Fibroblast of skin of left quadriceps (primary cell): Measurements from ENCODE around the gene SMURF1.

ENCODE experiments used
- DNase-seq, 2 experiments: peaks; one replicate each; pipeline ENCODE4 v3.0.0-alpha.2; 2013; ENCODE audit warnings: low read depth in 2 of 2

Gene SMURF1

DNA sequence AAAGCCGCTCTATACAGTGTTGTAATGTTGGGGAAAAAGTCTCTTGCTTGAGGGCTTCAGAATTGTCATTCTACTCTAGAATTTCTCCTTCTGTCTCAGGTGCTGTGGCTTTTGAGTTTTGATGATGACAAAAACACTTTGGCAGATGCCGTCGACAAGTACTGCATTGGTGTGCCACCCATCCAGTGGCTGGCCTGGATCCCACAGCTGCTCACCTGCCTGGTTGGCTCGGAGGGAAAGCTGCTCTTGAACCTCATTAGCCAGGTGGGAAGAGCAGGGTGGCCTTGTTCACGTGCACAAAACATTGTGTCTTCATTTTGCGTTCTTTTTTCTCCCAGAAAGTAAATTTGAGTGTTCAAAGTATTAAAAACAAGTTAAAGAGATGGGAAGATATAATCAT lies 153.6 kb downstream of the SMURF1 start:
- no peak for DNase-seq

DNA sequence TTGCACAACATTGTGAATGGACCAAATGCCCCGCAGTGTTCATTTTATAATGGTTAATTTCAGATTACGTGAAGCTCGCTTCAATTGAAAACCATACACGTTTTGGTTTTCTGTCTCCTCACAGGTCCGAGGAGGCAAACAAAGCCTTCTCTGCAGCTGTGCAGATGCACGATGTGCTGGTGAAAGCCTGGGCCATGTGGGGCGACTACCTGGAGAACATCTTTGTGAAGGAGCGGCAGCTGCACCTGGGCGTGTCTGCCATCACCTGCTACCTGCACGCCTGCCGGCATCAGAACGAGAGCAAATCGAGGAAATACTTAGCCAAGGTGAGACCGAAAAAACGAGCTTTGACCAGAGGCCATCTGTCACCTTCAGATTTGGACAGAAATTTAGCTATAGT lies 155.3 kb downstream of the SMURF1 start:
- no peak for DNase-seq

DNA sequence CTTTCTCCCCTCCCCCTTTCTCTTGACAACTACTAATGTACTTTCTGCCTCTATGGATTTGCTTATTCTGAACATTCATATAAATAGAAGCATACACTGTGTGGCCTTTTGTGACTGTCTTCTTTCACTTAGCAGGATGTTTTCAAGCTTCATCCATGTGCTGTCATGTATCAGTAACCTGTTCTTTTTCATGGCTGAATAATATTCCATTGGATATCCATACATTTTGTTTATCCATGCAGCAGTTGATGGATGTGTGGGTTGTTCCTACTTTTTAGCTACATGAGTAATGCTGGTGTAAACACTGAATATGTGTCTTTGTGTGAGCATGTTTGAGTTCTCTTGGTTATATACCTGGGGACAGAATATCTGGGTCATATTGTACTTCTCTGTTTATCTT lies 158.0 kb downstream of the SMURF1 start:
- no peak for DNase-seq

DNA sequence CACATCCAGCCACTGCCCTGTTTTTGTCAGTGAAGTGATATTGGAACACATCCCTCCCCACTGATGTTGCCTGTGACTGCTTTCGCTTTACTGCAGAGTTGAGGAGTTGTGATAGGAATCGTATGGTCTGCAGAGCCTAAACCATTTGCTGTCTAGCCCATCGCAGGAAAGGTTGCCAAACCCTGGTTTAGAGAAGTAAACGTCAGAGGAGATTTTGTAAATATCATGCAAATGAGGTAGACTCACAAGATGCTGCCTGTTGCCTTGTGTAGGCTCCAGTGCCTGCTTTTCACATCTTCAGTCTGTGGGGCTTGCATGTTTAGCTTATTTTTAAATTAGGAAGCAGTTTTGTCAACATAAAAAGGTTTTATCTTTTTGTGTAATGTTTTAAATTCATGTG lies 158.5 kb downstream of the SMURF1 start:
- DNase-seq, result no peak

DNA sequence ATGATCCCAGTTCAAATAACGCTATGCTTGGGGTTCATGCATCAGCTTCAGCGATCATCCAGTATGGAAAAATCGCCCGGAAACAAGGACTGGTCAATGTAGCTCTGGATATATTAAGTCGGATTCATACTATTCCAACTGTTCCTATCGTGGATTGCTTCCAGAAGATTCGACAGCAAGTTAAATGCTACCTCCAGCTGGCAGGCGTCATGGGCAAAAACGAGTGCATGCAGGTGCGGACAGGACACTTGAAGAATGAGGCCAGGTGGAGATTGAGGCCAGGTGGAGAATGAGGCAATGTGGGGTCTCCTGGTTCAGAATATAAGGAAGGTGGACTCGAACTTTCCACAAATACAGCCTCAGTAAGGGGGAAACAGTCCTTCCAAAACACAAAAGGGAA lies 159.8 kb downstream of the SMURF1 start:
- no peak for DNase-seq

DNA sequence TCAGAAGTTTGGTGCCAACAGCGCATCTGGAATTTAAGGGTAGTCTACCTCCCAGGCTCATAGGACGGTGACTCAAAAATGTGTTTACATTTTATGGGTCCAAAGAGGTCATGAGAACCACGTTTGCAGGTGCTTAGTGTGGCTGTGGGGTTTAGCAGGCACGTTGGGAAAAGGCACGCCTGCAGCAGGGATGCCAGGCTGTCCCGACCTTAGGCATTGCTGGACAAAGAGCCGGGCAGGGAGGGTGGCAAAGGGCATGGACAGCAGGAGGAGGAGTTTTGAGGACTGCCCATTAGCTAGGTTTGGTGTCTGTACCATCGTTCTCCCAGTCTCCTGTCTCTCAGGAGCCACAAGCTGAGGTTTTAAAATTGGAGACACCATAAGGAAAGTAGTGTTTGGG lies 161.2 kb downstream of the SMURF1 start:
- no peak for DNase-seq

DNA sequence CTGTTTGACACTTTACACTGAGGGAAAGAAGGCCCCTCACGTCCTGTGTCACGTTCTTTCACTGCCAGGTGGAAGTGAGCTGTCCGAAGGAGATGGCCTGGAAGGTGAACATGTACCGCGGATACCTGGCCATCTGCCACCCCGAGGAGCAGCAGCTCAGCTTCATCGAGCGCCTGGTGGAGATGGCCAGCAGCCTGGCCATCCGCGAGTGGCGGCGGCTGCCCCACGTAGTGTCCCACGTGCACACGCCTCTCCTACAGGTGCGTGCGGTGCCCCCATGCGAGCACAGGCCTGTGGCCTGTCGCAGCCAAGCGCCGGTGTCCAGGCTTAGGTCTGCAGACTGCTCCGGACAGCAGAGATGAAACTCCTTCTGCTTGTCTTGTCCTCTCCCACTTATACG lies 162.2 kb downstream of the SMURF1 start:
- no peak for DNase-seq

DNA sequence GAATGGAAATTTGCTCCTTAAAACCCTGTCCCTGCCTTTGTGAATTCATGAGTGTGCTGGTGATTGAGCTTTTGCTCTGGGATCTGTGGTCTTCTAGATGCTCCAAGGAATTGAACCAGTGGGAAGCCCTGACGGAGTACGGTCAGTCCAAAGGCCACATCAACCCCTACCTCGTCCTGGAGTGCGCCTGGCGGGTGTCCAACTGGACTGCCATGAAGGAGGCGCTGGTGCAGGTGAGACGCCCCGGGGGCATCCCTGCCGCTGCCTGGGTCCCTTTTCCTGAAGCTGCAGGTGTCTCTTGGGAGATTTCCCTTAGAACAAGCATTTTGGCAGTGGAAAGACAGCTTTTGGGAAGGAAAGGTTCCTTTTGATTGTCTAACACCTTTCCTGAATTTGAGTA lies 165.2 kb downstream of the SMURF1 start:
- no peak for DNase-seq
